Measurements from ENCODE around the gene MYLIP.

MYLIP gene

GRCh38 chr6:16087386-16087785, 41.5 kb upstream of the MYLIP start:
- POLR2A ChIA-PET, result interaction anchor here (2.1 kb wide), 1 partner anchor 41 kb away, joined by 7 read pairs; the partner anchor contains the start of gene MYLIP

GRCh38 chr6:16088409-16088808, 40.5 kb upstream of the MYLIP start:
- no peak overlapping the region for H3K4me3 ChIP-seq (ENCODE audit: low read depth, low read length)
- no peaks in the 10 kb centered on the region for H3K9me3 ChIP-seq (ENCODE audit: control insufficient read depth, insufficient read depth, low read depth, low read length)
- no peaks in the 10 kb centered on the region for H3K36me3 ChIP-seq (ENCODE audit: control insufficient read depth in 2 of 2, insufficient read depth in 1 of 2, low read length in 2 of 2)
- ChIA-PET CTCF (no interaction called here), POLR2A (no interaction called here)
- no peak overlapping the region for H3K27ac ChIP-seq (ENCODE audit: extremely low read depth, low read depth, low read length)
- H3K4me1 ChIP-seq (ENCODE audit: control insufficient read depth, insufficient read depth, low read length), result no peaks in the 10 kb centered on the region
- TF ChIP-seq ZNF580 (tag by site-specific recombination; IDR thresholded peaks at IDR 0.05), result no peak
- TF ChIP-seq HOXD13 (CRISPR knock-in tag; IDR thresholded peaks at IDR 0.05; ENCODE audit: borderline replicate concordance), result no peak
- TF ChIP-seq ZNF394 (tag by site-specific recombination; IDR thresholded peaks at IDR 0.05; ENCODE audit: borderline replicate concordance), result no peak
- no peak for TF ChIP-seq ZNF792 (tag by site-specific recombination; IDR thresholded peaks at IDR 0.05)
- TF ChIP-seq ZNF513 (tag by site-specific recombination; IDR thresholded peaks at IDR 0.05), result no peak
- TF ChIP-seq BCL6B (tag by site-specific recombination; IDR thresholded peaks at IDR 0.05), result no peak
- TF ChIP-seq ZNF18 (tag by site-specific recombination; IDR thresholded peaks at IDR 0.05), result no peak
- TF ChIP-seq ZNF529 (tag by site-specific recombination; IDR thresholded peaks at IDR 0.05; ENCODE audit: insufficient replicate concordance), result no peak
- TF ChIP-seq ZNF549 (tag by site-specific recombination; IDR thresholded peaks at IDR 0.05), result no peak
- TF ChIP-seq ZNF280D (tag by site-specific recombination; IDR thresholded peaks at IDR 0.05), result no peak

More at GRCh38 chr6:16087386-16087785, 41.5 kb upstream of the MYLIP start:
- CTCF ChIA-PET, result interaction anchor here (1.0 to 1.2 kb wide), 3 partner anchors 11 to 156 kb away, joined by 3 to 5 read pairs (median 4); partner anchors contain the start of gene MYLIP
- no peaks in the 10 kb centered on the region for H3K4me1 ChIP-seq (ENCODE audit: control insufficient read depth, insufficient read depth, low read length)
- H3K36me3 ChIP-seq (ENCODE audit: control insufficient read depth in 2 of 2, insufficient read depth in 1 of 2, low read length in 2 of 2), result no peaks in the 10 kb centered on the region
- H3K9me3 ChIP-seq (ENCODE audit: control insufficient read depth, insufficient read depth, low read depth, low read length), result no peaks in the 10 kb centered on the region
- no peak overlapping the region for H3K27ac ChIP-seq (ENCODE audit: extremely low read depth, low read depth, low read length)
- TF ChIP-seq GLI4 (tag by site-specific recombination; IDR thresholded peaks at IDR 0.05) (no peak), TCF7L2 (IDR thresholded peaks at IDR 0.05; ENCODE audit: borderline replicate concordance, low read depth, low read length) (no peak), ZBTB20 (tag by site-specific recombination; IDR thresholded peaks at IDR 0.05) (no peak), ZBTB44 (tag by site-specific recombination; IDR thresholded peaks at IDR 0.05) (no peak), KLF7 (tag by site-specific recombination; IDR thresholded peaks at IDR 0.05; ENCODE audit: borderline replicate concordance) (no peak), KLF10 (tag by site-specific recombination; IDR thresholded peaks at IDR 0.05) (no peak), ZNF600 (tag by site-specific recombination; IDR thresholded peaks at IDR 0.05) (no peak), ZFP69B (tag by site-specific recombination; IDR thresholded peaks at IDR 0.05) (no peak)
- no peak overlapping the region for H3K4me3 ChIP-seq (ENCODE audit: low read depth, low read length)
